ENCODE measurements around the gene TTLL11. TPM values are rescaled to one million over a fixed set of nuclear protein-coding genes. Genes with fewer than 3 reads are reported as not detected.

The TTLL11 gene
- total RNA-seq, 1 donor from 2014 or later = 23.9 TPM

DNA sequence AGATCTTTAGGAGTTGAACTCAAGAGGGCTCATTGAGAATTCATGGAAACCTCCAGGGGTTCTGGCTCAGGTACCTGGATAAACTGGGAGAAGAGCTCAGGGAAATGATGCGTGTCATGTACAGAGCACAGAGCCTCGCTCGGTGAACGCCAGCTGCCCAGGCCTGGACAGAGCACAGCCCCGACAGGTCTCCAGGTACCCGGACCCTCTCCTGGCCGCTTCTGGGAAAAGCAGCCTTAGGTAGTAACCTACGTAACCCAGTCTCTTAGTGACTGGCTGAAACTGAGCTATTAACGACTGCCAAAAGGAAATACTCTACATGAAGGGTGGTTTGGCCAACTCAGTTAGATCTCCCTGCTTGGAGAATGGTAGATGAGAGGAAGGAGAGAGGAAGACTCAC lies 157.4 kb downstream of the TTLL11 start:
- no peak for TF ChIP-seq CTCF (IDR thresholded peaks at IDR 0.05; ENCODE audit: partially characterized antibody, unreplicated experiment)

GRCh38 chr9:121930956-121931355 lies 162.2 kb downstream of the TTLL11 start:
- Mint-ChIP-seq H3K27ac (ENCODE audit: unreplicated experiment) (no peak overlapping the region), H3K36me3 (ENCODE audit: unreplicated experiment) (no peaks in the 10 kb centered on the region), H3K9me3 (ENCODE audit: unreplicated experiment) (no peaks in the 10 kb centered on the region), H3K27me3 (ENCODE audit: unreplicated experiment) (peaks cover 4% of the 10 kb centered on the region), H3K4me1 (ENCODE audit: low read depth, unreplicated experiment) (peaks cover 1% of the 10 kb centered on the region), H3K4me3 (ENCODE audit: unreplicated experiment) (no peak overlapping the region)
- DNase-seq = no peak
- TF ChIP-seq CTCF (IDR thresholded peaks at IDR 0.05; ENCODE audit: partially characterized antibody, unreplicated experiment) = no peak

More for the DNA sequence above, 157.4 kb downstream of the TTLL11 start:
- Mint-ChIP-seq H3K27ac (ENCODE audit: unreplicated experiment) (no peak overlapping the region), H3K4me1 (ENCODE audit: low read depth, unreplicated experiment) (no peaks in the 10 kb centered on the region), H3K36me3 (ENCODE audit: unreplicated experiment) (no peaks in the 10 kb centered on the region), H3K9me3 (ENCODE audit: unreplicated experiment) (no peaks in the 10 kb centered on the region), H3K4me3 (ENCODE audit: unreplicated experiment) (no peak overlapping the region), H3K27me3 (ENCODE audit: unreplicated experiment) (no peaks in the 10 kb centered on the region)
- no peak for DNase-seq

GRCh38 chr9:121929893-121930875 lies 162.9 kb downstream of the TTLL11 start:
- no peak for TF ChIP-seq CTCF (IDR thresholded peaks at IDR 0.05; ENCODE audit: partially characterized antibody, unreplicated experiment)
- H3K4me3 Mint-ChIP-seq (ENCODE audit: unreplicated experiment) = no peak overlapping the region
- no peak overlapping the region for H3K27ac Mint-ChIP-seq (ENCODE audit: unreplicated experiment)

GRCh38 chr9:121927636-121928035 lies 165.5 kb downstream of the TTLL11 start:
- peaks cover 4% of the 10 kb centered on the region for H3K27me3 Mint-ChIP-seq (ENCODE audit: unreplicated experiment)
- H3K36me3 Mint-ChIP-seq (ENCODE audit: unreplicated experiment) = no peaks in the 10 kb centered on the region
- no peak for TF ChIP-seq CTCF (IDR thresholded peaks at IDR 0.05; ENCODE audit: partially characterized antibody, unreplicated experiment)
- H3K4me1 Mint-ChIP-seq (ENCODE audit: low read depth, unreplicated experiment) = peaks cover 4% of the 10 kb centered on the region
- no peak overlapping the region for H3K4me3 Mint-ChIP-seq (ENCODE audit: unreplicated experiment)
- H3K9me3 Mint-ChIP-seq (ENCODE audit: unreplicated experiment) = peaks cover 4% of the 10 kb centered on the region
- no peak overlapping the region for H3K27ac Mint-ChIP-seq (ENCODE audit: unreplicated experiment)
- DNase-seq = no peak

More at GRCh38 chr9:121929893-121930875, 162.9 kb downstream of the TTLL11 start:
- Mint-ChIP-seq H3K36me3 (ENCODE audit: unreplicated experiment) (no peaks in the 10 kb centered on the region), H3K27me3 (ENCODE audit: unreplicated experiment) (peaks cover 4% of the 10 kb centered on the region), H3K4me1 (ENCODE audit: low read depth, unreplicated experiment) (peaks cover 1% of the 10 kb centered on the region), H3K9me3 (ENCODE audit: unreplicated experiment) (no peaks in the 10 kb centered on the region)
- peak; percentile 56 for DNase-seq

- H3K4me1 Mint-ChIP-seq (ENCODE audit: low read depth, unreplicated experiment) = peaks cover 4% of the 10 kb centered on the region
- peaks cover 4% of the 10 kb centered on the region for H3K27me3 Mint-ChIP-seq (ENCODE audit: unreplicated experiment)
- peaks cover 4% of the 10 kb centered on the region for H3K9me3 Mint-ChIP-seq (ENCODE audit: unreplicated experiment)
- no peaks in the 10 kb centered on the region for H3K36me3 Mint-ChIP-seq (ENCODE audit: unreplicated experiment)
- no peak for TF ChIP-seq CTCF (IDR thresholded peaks at IDR 0.05; ENCODE audit: partially characterized antibody, unreplicated experiment)
- H3K27ac Mint-ChIP-seq (ENCODE audit: unreplicated experiment) = no peak overlapping the region
- H3K4me3 Mint-ChIP-seq (ENCODE audit: unreplicated experiment) = no peak overlapping the region
- no peak for DNase-seq
These were observed 166.0 kb downstream of the TTLL11 start for GRCh38 chr9:121927081-121927480.

Measured in glutamatergic neuron (in vitro differentiated cells).